GM21360 (cell line): ENCODE measurements around the gene KLF1.
"Not testable (repeated sequence)": the region's sequence is repeated elsewhere in the genome, so short reads cannot be mapped to it uniquely, and the experiment has no call there.

ENCODE experiments used
- ATAC-seq: cut with Tn5 transposase; IDR thresholded peaks from one replicate; pipeline ENCODE4 v1.9.1; 2021; ENCODE audit warnings: mild to moderate bottlenecking, moderate library complexity; ENCODE audit not compliant: unreplicated experiment

The KLF1 gene

GRCh38 chr19:12868540-12869112 is 18.4 kb downstream of the KLF1 start:
- no peak for ATAC-seq

- ATAC-seq: no peak
Measured at GRCh38 chr19:12867120-12868099, 19.6 kb downstream of the KLF1 start.

GRCh38 chr19:12866416-12867119 is 20.4 kb downstream of the KLF1 start:
- ATAC-seq: no peak

- ATAC-seq: no peak
Measured at GRCh38 chr19:12865746-12866415, 21.1 kb downstream of the KLF1 start.

- ATAC-seq: no peak
Measured at GRCh38 chr19:12864721-12865715, 22.0 kb downstream of the KLF1 start.

- ATAC-seq: no peak
Measured at GRCh38 chr19:12864143-12864542, 22.9 kb downstream of the KLF1 start.

- no peak for ATAC-seq
Measured at GRCh38 chr19:12859546-12859945, 27.5 kb downstream of the KLF1 start.

GRCh38 chr19:12858041-12858928 is 28.7 kb downstream of the KLF1 start:
- no peak for ATAC-seq

GRCh38 chr19:12856653-12857052 is 30.3 kb downstream of the KLF1 start:
- ATAC-seq: no peak

- no peak for ATAC-seq
Measured at GRCh38 chr19:12847159-12848139, 39.6 kb downstream of the KLF1 start.

- not testable (repeated sequence) for ATAC-seq
Measured at GRCh38 chr19:12846613-12847012, 40.4 kb downstream of the KLF1 start.

GRCh38 chr19:12843999-12844732 is 42.8 kb downstream of the KLF1 start:
- ATAC-seq: no peak

GRCh38 chr19:12843328-12843727 is 43.7 kb downstream of the KLF1 start:
- ATAC-seq: no peak

- no peak for ATAC-seq
Measured at GRCh38 chr19:12842511-12842910, 44.5 kb downstream of the KLF1 start.

- no peak for ATAC-seq
Measured at GRCh38 chr19:12841094-12841493, 45.9 kb downstream of the KLF1 start.

GRCh38 chr19:12840091-12841079 is 46.6 kb downstream of the KLF1 start:
- no peak for ATAC-seq
